Mammary microvascular endothelial cell (primary cell): ENCODE data around the gene ADIPOR2. TPM values are rescaled to one million over a fixed set of nuclear protein-coding genes. Genes with fewer than 3 reads are reported as not detected.

Experiments
- total RNA-seq: library from RNA; depleted of rRNA; stranded (reverse); fragments of >200 nt; gene quantifications from 2 replicates; pipeline ENCODE4 v1.2.3, GENCODE V29; 2015

The ADIPOR2 gene
- 24.8 and 25.6 TPM in 2 replicates for total RNA-seq

GRCh38 chr12:1690578-1691122 lies at the start of gene ADIPOR2:
Gene ADIPOR2 (plus strand): TSS chr12:1691070. CDS start chr12:1754344, 63,274 bp downstream.

GRCh38 chr12:1820191-1820895 lies 129.5 kb downstream of the ADIPOR2 start, which contains the start of gene LRTM2:
Gene LRTM2 (plus strand): TSS chr12:1820565. CDS start chr12:1828149, 7,584 bp downstream.

Other genes with a start within 250 kb of the ADIPOR2 start
- gene FBXL14, start 96.5 kb upstream of the ADIPOR2 start, total RNA-seq = 9.2 and 10.2 TPM in 2 replicates
- not detected in 2 replicates for gene WNT5B, start 61.8 kb upstream of the ADIPOR2 start, total RNA-seq
- gene LRTM2, start 129.5 kb downstream of the ADIPOR2 start, total RNA-seq = not detected in 2 replicates
- gene CACNA2D4, start 227.6 kb downstream of the ADIPOR2 start, total RNA-seq = not detected in 2 replicates